IMR-90 (cell line): ENCODE measurements around the gene BSPRY.
"Not testable (repeated sequence)": the region's sequence is repeated elsewhere in the genome, so short reads cannot be mapped to it uniquely, and the experiment has no call there.

Experiments used
- CTCF ChIP-seq: conservative IDR thresholded peaks from 2 replicates; pipeline ENCODE4 v1.5.1; 2012; ENCODE audit warnings: mild to moderate bottlenecking, low read depth, low read length, improper control_type of control experiment
- MXI1 ChIP-seq: IDR thresholded peaks from 2 replicates; pipeline ENCODE4 v1.6.1; 2012; ENCODE audit warnings: low read depth, mild to moderate bottlenecking, low read length, moderate library complexity, borderline replicate concordance
- POLR2A ChIP-seq: IDR thresholded peaks from 2 replicates; pipeline ENCODE4 v1.6.1; 2012; ENCODE audit warnings: mild to moderate bottlenecking, low read depth, low read length

GRCh38 chr9:113365652-113366051, 16.3 kb downstream of the BSPRY start:
- not testable (repeated sequence) for TF ChIP-seq POLR2A, CTCF, MXI1
